Endodermal cell (in vitro differentiated cells): ENCODE results near the gene PCGF3. TPM values are rescaled to one million over a fixed set of nuclear protein-coding genes. Genes with fewer than 3 reads are reported as not detected.

Source experiments
- DNase-seq: peaks from one replicate; pipeline ENCODE4 v3.0.0-alpha.2; 2017
- H3K27ac ChIP-seq: 2 replicates; pipeline ENCODE4 v1.5.1; 2013; ENCODE audit warnings: mild to moderate bottlenecking, low read depth, low read length, moderate library complexity
- H3K27me3 ChIP-seq: 2 replicates; pipeline ENCODE4 v1.6.1; 2013; ENCODE audit warnings: mild to moderate bottlenecking, low read length, moderate library complexity; ENCODE audit not compliant: insufficient read depth, control insufficient read depth, poor library complexity, severe bottlenecking
- H3K36me3 ChIP-seq: 2 replicates; pipeline ENCODE4 v1.7.0; 2013; ENCODE audit warnings: mild to moderate bottlenecking, low read length, moderate library complexity; ENCODE audit not compliant: control insufficient read depth, insufficient read depth
- H3K4me1 ChIP-seq: one replicate; pipeline ENCODE4 v1.7.0; 2013; ENCODE audit warnings: low read length; ENCODE audit not compliant: control insufficient read depth, insufficient read depth
- H3K4me3 ChIP-seq: 2 replicates; pipeline ENCODE4 v1.5.1; 2013; ENCODE audit warnings: mild to moderate bottlenecking, low read length, moderate library complexity
- H3K9ac ChIP-seq: 2 replicates; pipeline ENCODE4 v1.6.1; 2013; ENCODE audit warnings: mild to moderate bottlenecking, low read length, moderate library complexity; ENCODE audit not compliant: poor library complexity, severe bottlenecking; ENCODE audit errors: extremely low read depth
- H3K9me3 ChIP-seq: 2 replicates; pipeline ENCODE4 v1.6.1; 2013; ENCODE audit warnings: mild to moderate bottlenecking, low read length, moderate library complexity; ENCODE audit not compliant: control insufficient read depth
- H3K27ac Mint-ChIP-seq: 2 replicates; pipeline ENCODE4 v1.8.0; 2020; ENCODE audit warnings: mixed read lengths
- H3K27me3 Mint-ChIP-seq: 2 replicates; pipeline ENCODE4 v1.8.0; 2021; ENCODE audit warnings: mild to moderate bottlenecking, mixed read lengths; ENCODE audit not compliant: insufficient read depth
- H3K36me3 Mint-ChIP-seq: 2 replicates; pipeline ENCODE4 v1.8.0; 2020; ENCODE audit warnings: low read depth, mixed read lengths
- H3K4me1 Mint-ChIP-seq: 2 replicates; pipeline ENCODE4 v1.8.0; 2020; ENCODE audit warnings: mixed read lengths
- H3K4me3 Mint-ChIP-seq: 2 replicates; pipeline ENCODE4 v1.8.0; 2020; ENCODE audit warnings: mild to moderate bottlenecking, moderate library complexity, mixed read lengths
- H3K9me3 Mint-ChIP-seq: 2 replicates; pipeline ENCODE4 v1.8.0; 2020; ENCODE audit warnings: mild to moderate bottlenecking, mixed read lengths
- CTCF ChIP-seq: fragments of 200-600 bp; sonication (generic); conservative IDR thresholded peaks from 2 replicates; pipeline ENCODE4 v1.5.0; 2021; ENCODE audit warnings: antibody characterized with exemption, mild to moderate bottlenecking
- WGBS, 2 experiments: methylation state at CpG; one replicate each; pipeline versions ENCODE4 v1.1.5 to v1.1.7; 2013; ENCODE audit warnings: missing lambda C conversion rate in 2 of 2, mixed read lengths in 1 of 2; ENCODE audit not compliant: insufficient coverage in 1 of 2, insufficient read length in 1 of 2; 5-methylcytosine and 5-hydroxymethylcytosine counted together
- total RNA-seq, 2 donors: library from RNA; stranded (reverse); fragmentation: NEBNext Ultra II Directional in 1 of 2; extraction: Animal tissue kit (Norgen Biotek cat#: 25700) in 1 of 2; gene quantifications; 2 replicates in 1 of 2; 3 replicates in 1 of 2; pipeline ENCODE4 v1.2.1, GENCODE V29; 2021

Gene PCGF3
- total RNA-seq, 2 donors from 2014 or later: 53.1 to 64.0 TPM

GRCh38 chr4:808860-809570 is 103.4 kb downstream of the PCGF3 start:
- no peak for TF ChIP-seq CTCF
- Histone ChIP-seq H3K9me3 (peaks cover 5% of the 10 kb centered on the region), H3K27ac (no peak overlapping the region), H3K9ac (no peak overlapping the region), H3K4me3 (no peak overlapping the region), H3K4me1 (no peaks in the 10 kb centered on the region), H3K27me3 (peaks cover 39% of the 10 kb centered on the region), H3K36me3 (no peaks in the 10 kb centered on the region)
- Mint-ChIP-seq H3K27ac (no peak overlapping the region), H3K9me3 (peaks cover 10% of the 10 kb centered on the region), H3K4me3 (no peak overlapping the region), H3K4me1 (no peaks in the 10 kb centered on the region), H3K27me3 (peaks cover 64% of the 10 kb centered on the region), H3K36me3 (no peaks in the 10 kb centered on the region)
- 92 to 96% methylated on average over 22 to 30 of the region's 30 CpGs for WGBS, 2 experiments
- DNase-seq: peak; percentile 23

- no peak overlapping the region for H3K27ac ChIP-seq
- H3K9ac ChIP-seq: no peak overlapping the region
- peaks cover 78% of the 10 kb centered on the region for H3K27me3 Mint-ChIP-seq
- H3K27me3 ChIP-seq: peaks cover 71% of the 10 kb centered on the region
- no peaks in the 10 kb centered on the region for H3K36me3 ChIP-seq
- H3K4me3 Mint-ChIP-seq: no peak overlapping the region
- H3K27ac Mint-ChIP-seq: no peak overlapping the region
- H3K4me1 ChIP-seq: no peaks in the 10 kb centered on the region
- no peaks in the 10 kb centered on the region for H3K9me3 ChIP-seq
- peak; percentile 63 for TF ChIP-seq CTCF
- no peaks in the 10 kb centered on the region for H3K36me3 Mint-ChIP-seq
- DNase-seq: peak; percentile 73
- 56 to 69% methylated on average over 8 to 10 of the region's 10 CpGs for WGBS, 2 experiments
- no peak overlapping the region for H3K4me3 ChIP-seq
- H3K9me3 Mint-ChIP-seq: peaks cover 3% of the 10 kb centered on the region
- H3K4me1 Mint-ChIP-seq: no peaks in the 10 kb centered on the region
Measured at GRCh38 chr4:813900-814299, 108.3 kb downstream of the PCGF3 start.

DNA sequence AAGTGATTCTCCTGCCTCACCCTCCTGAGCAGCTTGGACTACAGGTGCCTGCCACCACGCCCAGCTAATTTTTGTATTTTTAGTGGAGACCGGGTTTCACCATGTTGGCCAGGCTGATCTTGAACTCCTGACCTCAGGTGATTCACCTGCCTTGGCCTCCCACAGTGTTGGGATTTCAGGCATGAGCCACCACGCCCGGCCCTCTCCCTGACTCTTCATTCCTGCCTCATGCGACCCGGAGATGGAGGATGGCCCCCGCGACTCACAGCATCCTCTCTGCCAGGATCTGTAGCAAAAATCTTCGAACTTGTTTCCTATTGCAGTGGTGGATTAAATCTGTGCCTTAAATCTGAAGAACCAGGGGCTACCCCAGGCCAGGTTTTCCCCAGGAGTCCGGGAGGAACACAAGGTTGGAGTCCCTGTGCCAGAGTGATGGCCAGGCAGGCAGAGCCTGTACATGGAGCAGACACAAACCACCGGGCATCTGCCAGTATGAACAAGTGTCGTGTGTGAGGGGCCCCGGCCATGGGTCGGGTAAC is 108.7 kb downstream of the PCGF3 start:
- H3K9me3 ChIP-seq: no peaks in the 10 kb centered on the region
- Mint-ChIP-seq H3K36me3 (no peaks in the 10 kb centered on the region), H3K9me3 (peaks cover 3% of the 10 kb centered on the region), H3K27me3 (peaks cover 80% of the 10 kb centered on the region), H3K4me1 (no peaks in the 10 kb centered on the region), H3K27ac (no peak overlapping the region), H3K4me3 (no peak overlapping the region)
- no peaks in the 10 kb centered on the region for H3K36me3 ChIP-seq
- no peaks in the 10 kb centered on the region for H3K4me1 ChIP-seq
- no peak overlapping the region for H3K27ac ChIP-seq
- DNase-seq: no peak
- TF ChIP-seq CTCF: no peak
- H3K4me3 ChIP-seq: no peak overlapping the region
- H3K9ac ChIP-seq: no peak overlapping the region
- 87 to 89% methylated on average over 13 to 14 of the region's 14 CpGs for WGBS, 2 experiments
- peaks cover 76% of the 10 kb centered on the region for H3K27me3 ChIP-seq
